ENCODE data around the gene GCA.

Gene GCA

GRCh38 chr2:162381851-162382250, 37.9 kb downstream of the GCA start:
- H3K27me3 ChIP-seq = no peaks in the 10 kb centered on the region
- H3K36me3 ChIP-seq = no peaks in the 10 kb centered on the region
- no peak for DNase-seq
- H3K4me1 ChIP-seq = no peaks in the 10 kb centered on the region
- TF ChIP-seq, protein P1, sequence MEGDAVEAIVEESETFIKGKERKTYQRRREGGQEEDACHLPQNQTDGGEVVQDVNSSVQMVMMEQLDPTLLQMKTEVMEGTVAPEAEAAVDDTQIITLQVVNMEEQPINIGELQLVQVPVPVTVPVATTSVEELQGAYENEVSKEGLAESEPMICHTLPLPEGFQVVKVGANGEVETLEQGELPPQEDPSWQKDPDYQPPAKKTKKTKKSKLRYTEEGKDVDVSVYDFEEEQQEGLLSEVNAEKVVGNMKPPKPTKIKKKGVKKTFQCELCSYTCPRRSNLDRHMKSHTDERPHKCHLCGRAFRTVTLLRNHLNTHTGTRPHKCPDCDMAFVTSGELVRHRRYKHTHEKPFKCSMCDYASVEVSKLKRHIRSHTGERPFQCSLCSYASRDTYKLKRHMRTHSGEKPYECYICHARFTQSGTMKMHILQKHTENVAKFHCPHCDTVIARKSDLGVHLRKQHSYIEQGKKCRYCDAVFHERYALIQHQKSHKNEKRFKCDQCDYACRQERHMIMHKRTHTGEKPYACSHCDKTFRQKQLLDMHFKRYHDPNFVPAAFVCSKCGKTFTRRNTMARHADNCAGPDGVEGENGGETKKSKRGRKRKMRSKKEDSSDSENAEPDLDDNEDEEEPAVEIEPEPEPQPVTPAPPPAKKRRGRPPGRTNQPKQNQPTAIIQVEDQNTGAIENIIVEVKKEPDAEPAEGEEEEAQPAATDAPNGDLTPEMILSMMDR (IDR thresholded peaks at IDR 0.05; ENCODE audit: low read depth, low read length) = no peak
- no peaks in the 10 kb centered on the region for H3K9me3 ChIP-seq
- no peak overlapping the region for H3K4me3 ChIP-seq (ENCODE audit: low read depth, low read length)

DNA sequence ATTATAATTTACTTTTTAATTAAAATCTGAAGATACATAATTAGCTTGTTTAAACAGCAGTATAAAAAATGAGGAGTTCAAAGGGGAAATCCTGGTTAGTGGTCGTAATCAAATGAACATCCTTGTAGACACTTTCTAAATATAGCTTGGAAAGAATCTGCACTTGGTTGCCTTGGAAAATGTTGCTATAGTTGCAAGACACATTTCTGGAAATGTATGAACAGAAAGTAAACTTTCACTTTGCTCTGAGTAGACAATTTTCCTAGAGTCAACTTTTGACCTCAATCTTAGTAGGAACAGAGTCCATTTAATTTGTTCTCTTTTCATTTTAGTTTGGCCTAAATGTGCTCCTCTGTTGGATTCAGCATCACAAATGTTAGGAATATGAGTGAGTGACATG, 38.3 kb downstream of the GCA start:
- H3K4me1 ChIP-seq = no peaks in the 10 kb centered on the region
- H3K9me3 ChIP-seq = no peaks in the 10 kb centered on the region
- H3K4me3 ChIP-seq (ENCODE audit: low read depth, low read length) = no peak overlapping the region
- TF ChIP-seq, protein P1 (IDR thresholded peaks at IDR 0.05; ENCODE audit: low read depth, low read length) = no peak
- H3K36me3 ChIP-seq = no peaks in the 10 kb centered on the region
- no peak for DNase-seq
- no peaks in the 10 kb centered on the region for H3K27me3 ChIP-seq

DNA sequence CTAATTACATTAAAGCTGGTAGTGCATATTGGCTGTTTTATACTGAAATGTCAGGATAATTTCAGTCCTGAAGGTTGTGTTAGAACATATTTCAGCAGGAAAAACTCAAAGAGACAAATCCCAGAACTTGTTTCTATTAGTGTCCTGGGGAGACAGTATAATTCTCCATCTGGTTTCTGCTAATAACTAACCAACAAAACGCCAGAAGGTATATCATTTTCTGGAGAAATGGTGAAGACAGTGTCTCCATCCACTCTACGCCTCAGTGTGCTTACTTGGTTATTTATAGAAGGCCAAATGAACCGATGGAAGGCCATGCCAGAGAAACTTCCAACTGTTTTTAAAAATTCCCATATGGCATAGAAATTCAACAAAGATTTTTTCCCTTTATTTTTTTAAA, 41.6 kb downstream of the GCA start:
- DNase-seq = no peak
- Histone ChIP-seq H3K36me3 (no peaks in the 10 kb centered on the region), H3K4me1 (no peaks in the 10 kb centered on the region), H3K27me3 (no peaks in the 10 kb centered on the region), H3K4me3 (ENCODE audit: low read depth, low read length) (no peak overlapping the region), H3K9me3 (no peaks in the 10 kb centered on the region)
- TF ChIP-seq, protein P1 (IDR thresholded peaks at IDR 0.05; ENCODE audit: low read depth, low read length) = no peak

- Histone ChIP-seq H3K4me1 (no peaks in the 10 kb centered on the region), H3K36me3 (no peaks in the 10 kb centered on the region), H3K4me3 (ENCODE audit: low read depth, low read length) (no peak overlapping the region), H3K27me3 (no peaks in the 10 kb centered on the region), H3K9me3 (no peaks in the 10 kb centered on the region)
- TF ChIP-seq, protein P1 (IDR thresholded peaks at IDR 0.05; ENCODE audit: low read depth, low read length) = no peak
- DNase-seq = no peak
These were observed 46.9 kb downstream of the GCA start for GRCh38 chr2:162390801-162391200.

- no peaks in the 10 kb centered on the region for H3K9me3 ChIP-seq
- DNase-seq = no peak
- H3K27me3 ChIP-seq = no peaks in the 10 kb centered on the region
- H3K4me3 ChIP-seq (ENCODE audit: low read depth, low read length) = no peak overlapping the region
- H3K36me3 ChIP-seq = no peaks in the 10 kb centered on the region
- no peaks in the 10 kb centered on the region for H3K4me1 ChIP-seq
- TF ChIP-seq, protein P1 (IDR thresholded peaks at IDR 0.05; ENCODE audit: low read depth, low read length) = no peak
These were observed 56.4 kb downstream of the GCA start for GRCh38 chr2:162400336-162400735.

- no peak overlapping the region for H3K4me3 ChIP-seq (ENCODE audit: low read depth, low read length)
- no peaks in the 10 kb centered on the region for H3K4me1 ChIP-seq
- H3K27me3 ChIP-seq = no peaks in the 10 kb centered on the region
- TF ChIP-seq, protein P1 (IDR thresholded peaks at IDR 0.05; ENCODE audit: low read depth, low read length) = no peak
- DNase-seq = no peak
- H3K36me3 ChIP-seq = no peaks in the 10 kb centered on the region
- H3K9me3 ChIP-seq = no peaks in the 10 kb centered on the region
These were observed 57.9 kb downstream of the GCA start for GRCh38 chr2:162401871-162402270.
